AML-193 (cell line): ENCODE results near the gene PRTFDC1.
"Not testable (repeated sequence)": the region's sequence is repeated elsewhere in the genome, so short reads cannot be mapped to it uniquely, and the experiment has no call there.

Experiments
- DNase-seq, 2 experiments: peaks; one replicate each; lab custom pipeline; 2025; lab: John Stamatoyannopoulos, UW

Gene PRTFDC1

GRCh38 chr10:24965051-24965450 lies 12.6 kb upstream of the PRTFDC1 start:
- DNase-seq: no peak

- no peak for DNase-seq
Measured at GRCh38 chr10:24963521-24964041, 11.2 kb upstream of the PRTFDC1 start.

- DNase-seq: no peak
Measured at GRCh38 chr10:24962995-24963394, 10.6 kb upstream of the PRTFDC1 start.

GRCh38 chr10:24961582-24961981 lies 9.2 kb upstream of the PRTFDC1 start:
- DNase-seq: no peak

GRCh38 chr10:24959382-24959730 lies 7.0 kb upstream of the PRTFDC1 start:
- DNase-seq: no peak

- no peak for DNase-seq
Measured at GRCh38 chr10:24958721-24959381, 6.4 kb upstream of the PRTFDC1 start.

- no peak for DNase-seq
Measured at GRCh38 chr10:24958091-24958720, 5.8 kb upstream of the PRTFDC1 start.

- DNase-seq: not testable (repeated sequence)
Measured at GRCh38 chr10:24957624-24958051, 5.2 kb upstream of the PRTFDC1 start.

- no peak for DNase-seq
Measured at GRCh38 chr10:24953675-24954074, 1.3 kb upstream of the PRTFDC1 start.

- DNase-seq: peak; percentile 11 to 12
Measured at GRCh38 chr10:24952707-24953645, 570 bp upstream of the PRTFDC1 start.

- DNase-seq: peak; percentile 55 to 70
Measured at GRCh38 chr10:24951201-24952142, 934 bp downstream of the PRTFDC1 start.

- no peak for DNase-seq
Measured at GRCh38 chr10:24950439-24950838, 2.0 kb downstream of the PRTFDC1 start.

- no peak for DNase-seq
Measured at GRCh38 chr10:24949616-24950015, 2.8 kb downstream of the PRTFDC1 start.

- DNase-seq: no peak
Measured at GRCh38 chr10:24947304-24948097, 4.9 kb downstream of the PRTFDC1 start.

GRCh38 chr10:24944512-24945255 lies 7.7 kb downstream of the PRTFDC1 start:
- no peak for DNase-seq

- no peak for DNase-seq
Measured at GRCh38 chr10:24938525-24938924, 13.9 kb downstream of the PRTFDC1 start.

- no peak for DNase-seq
Measured at GRCh38 chr10:24938076-24938475, 14.3 kb downstream of the PRTFDC1 start.

- no peak for DNase-seq
Measured at GRCh38 chr10:24935504-24936292, 16.7 kb downstream of the PRTFDC1 start.

- DNase-seq: no peak
Measured at GRCh38 chr10:24931236-24931635, 21.2 kb downstream of the PRTFDC1 start.
